Measurements from ENCODE around the gene ZNF780A.

- TF ChIP-seq EGR1 (IDR thresholded peaks at IDR 0.05), result no peak
- no peak for TF ChIP-seq NFIC (IDR thresholded peaks at IDR 0.05)
- no peak for TF ChIP-seq RAD21 (IDR thresholded peaks at IDR 0.05; ENCODE audit: low read depth)
- no peak for TF ChIP-seq CEBPB (IDR thresholded peaks at IDR 0.05)
Measured at GRCh38 chr19:40080289-40080688, 10.5 kb downstream of the ZNF780A start.
